Stimulated activated naive CD4-positive, alpha-beta T cell treated with Interleukin-2 at 50 U/mL for 16 hours (primary cell): ENCODE data around the gene RPTOR.

Source experiments
- DNase-seq: peaks from one replicate; lab custom pipeline; 2025; lab: John Stamatoyannopoulos, UW

The RPTOR gene

DNA sequence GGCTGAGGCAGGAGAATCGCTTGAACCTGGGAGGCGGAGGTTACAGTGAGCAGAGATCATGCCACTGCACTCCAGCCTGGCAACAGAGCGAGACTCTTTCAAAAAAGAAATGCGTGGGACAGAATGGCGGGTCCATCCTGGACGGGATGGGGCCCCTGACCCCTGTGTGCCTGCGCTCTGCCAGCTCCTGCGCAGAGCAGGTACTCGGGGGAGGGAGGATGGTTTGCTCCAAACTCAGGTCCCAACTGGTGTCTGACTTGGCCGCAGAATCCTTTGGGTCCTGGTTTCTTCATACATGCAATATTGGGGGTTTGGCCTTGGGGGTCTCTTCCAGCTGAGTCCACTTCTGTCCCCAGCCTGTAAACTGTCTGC is 457.4 kb downstream of the RPTOR start:
- DNase-seq, result no peak

DNA sequence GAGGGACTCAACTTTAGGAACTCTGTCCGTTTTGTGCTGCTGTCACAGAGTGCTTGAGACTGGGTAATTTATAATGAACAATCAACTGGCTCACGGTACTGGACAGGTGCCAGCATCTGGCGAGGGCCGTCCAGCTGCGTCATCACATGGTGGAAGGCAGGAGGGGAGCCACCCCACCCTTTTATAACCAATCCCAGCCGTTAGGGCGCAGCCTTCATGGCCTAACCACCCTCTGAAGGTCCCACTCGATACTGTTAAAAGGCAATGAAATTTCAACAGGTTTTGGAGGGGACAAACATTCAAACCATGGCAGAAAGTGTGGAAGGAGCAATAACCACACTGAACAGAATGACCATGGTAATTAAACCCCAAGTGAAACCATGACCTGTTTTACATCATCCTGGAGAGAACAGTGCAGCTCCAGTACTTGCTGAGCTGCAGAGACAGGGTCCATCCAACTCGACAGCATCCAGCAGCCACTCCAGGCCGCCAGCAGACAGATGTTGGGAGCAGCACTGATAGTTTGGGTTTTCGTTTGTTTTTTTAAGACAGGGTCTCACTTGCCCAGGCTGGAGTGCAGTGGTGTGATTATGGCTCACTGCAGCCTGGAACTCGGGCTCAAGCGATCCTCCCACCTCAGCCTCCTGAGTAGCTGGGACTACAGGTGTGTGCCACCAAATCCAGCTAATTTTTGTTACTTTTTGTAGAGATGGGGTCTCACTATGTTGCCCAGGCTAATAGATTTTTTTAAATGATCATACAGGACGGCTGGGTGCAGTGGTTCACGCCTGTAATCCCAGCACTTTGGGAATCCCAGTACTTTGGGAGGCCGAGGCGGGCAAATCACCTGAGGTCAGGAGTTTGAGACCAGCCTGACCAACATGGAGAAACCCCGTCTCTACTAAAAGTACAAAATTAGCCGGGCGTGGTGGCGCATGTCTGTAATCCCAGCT is 458.0 kb downstream of the RPTOR start:
- no peak for DNase-seq

DNA sequence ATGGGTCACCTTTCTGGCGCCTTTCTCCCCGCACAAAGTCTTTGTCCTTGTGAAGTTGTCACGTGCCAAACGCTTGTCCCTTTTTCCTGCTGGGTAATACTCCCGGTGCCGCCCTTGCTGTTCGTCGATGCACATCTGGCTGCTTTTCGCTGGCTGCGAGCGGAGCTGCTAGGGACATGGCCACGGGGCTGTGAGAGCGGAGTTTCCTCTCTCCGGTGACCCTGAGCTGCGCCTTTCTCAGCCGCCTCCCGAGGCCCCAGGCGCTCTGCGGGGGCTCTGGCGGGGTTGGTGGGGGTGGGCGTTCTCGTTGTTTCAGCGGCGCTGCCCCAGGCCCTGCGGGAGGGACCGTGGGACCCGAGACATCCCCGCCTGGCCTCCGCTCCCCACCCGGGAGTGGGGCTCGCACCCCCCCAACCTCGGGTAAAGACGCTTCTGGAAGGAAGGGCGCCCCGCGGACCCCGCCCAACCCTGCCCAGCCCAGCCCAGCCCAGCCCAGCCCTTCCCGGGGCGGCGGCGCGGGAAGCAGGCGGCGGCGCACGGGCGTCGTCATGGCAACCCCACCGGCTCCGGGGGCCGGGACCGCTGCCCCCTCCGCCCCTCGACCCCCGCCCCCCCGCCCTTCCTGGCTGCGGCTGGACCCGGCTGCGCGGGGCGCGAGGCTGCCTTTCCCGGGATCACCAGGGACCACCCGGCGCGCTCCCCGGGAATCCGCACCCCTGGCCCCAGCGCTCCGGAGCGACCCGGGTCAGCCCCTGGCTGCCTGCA is 459.3 kb downstream of the RPTOR start:
- no peak for DNase-seq

DNA sequence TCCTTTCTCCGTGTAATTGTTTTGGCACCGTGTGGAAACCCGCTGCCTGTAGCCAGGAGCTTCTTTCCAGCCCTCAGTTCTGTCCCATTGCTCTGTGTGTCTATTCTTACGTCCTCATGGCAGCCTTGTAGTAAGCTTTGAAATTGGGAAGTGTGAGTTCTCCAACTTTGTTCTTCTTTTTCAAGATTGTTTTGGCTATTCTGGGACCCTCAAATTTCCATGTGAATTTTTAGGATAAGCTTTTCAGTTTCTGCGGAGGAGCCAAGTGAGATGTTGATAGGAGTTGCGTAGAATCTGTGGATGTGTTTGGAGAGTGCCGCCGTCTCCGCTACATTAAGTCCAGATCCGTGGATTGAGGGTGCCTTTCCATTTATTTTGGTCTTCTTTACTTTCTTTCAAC is 462.3 kb downstream of the RPTOR start:
- DNase-seq, result no peak

DNA sequence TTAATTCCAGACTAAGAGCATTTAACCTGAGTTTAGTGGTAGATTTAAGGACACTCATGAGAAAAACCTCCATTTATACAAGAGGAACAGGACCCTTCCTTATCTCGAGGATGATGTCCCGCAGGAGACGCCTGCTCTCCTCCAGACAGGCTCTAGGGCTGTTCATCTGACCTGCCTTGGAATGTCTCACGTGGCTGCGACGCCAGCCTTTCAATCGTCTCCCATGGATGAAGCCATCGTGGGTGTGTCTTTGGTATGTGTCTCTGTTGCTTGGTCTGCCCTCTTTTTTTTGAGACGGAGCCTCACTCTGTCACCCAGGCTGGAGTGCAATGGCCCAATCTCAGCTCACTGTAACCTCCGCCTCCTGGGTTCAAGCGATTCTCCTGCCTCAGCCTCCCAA is 463.5 kb downstream of the RPTOR start:
- DNase-seq, result no peak

DNA sequence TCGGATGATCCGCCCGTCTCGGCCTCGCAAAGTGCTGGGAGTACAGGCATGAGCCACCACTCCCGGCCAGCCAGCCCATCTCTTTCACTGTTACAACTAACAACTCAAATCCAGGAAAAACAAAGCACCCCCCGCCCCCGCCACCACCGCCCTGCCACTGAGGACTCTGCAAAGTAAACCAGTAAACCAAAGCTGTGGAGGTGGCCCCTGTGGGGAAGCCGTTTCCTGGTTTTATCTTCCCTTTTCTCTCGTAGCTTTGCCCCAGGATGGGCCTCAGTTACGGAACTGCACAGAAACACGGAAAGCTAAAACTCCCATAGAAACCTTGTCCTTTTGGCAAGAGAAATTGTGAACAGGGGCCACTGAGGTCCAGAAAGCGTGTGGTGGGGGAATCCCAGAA is 464.5 kb downstream of the RPTOR start:
- DNase-seq, result no peak

DNA sequence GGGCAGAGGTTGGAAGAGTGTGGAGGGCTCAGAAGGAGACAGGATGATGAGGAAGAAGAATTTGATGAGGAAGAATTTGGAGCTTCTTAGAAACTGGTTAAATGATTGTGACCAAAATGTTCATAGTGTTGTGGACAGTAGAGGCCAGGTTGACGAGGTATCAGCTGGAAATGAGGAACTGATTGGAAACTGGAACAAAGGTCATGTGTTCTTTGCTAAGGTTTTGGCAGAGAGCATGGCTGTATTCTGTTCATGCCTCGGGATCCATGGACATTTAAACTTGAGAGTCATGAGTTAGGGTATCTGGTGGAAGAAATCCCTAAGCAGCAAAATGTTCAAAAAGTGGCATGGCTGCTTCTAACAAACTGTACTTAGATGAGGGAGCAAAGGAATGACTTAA is 466.3 kb downstream of the RPTOR start:
- DNase-seq, result no peak

DNA sequence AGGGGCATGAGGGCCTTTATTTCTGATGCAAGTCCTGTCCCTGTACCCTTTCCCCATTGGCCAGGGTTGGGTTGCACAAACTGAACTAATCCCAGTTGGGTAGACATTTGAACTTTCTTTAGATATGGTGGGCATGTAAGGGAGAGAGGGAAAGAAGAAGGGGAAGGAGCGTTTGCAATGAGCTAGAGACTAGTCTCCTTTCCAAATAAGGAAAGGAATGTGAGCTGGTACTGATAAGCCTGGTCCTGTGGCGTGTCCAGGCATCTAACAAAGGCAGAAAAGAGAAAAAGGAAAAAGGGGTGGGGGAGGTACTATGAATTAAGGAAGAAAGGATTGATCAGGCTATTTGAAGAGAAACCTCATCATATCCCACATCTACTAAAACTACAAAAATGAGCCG is 467.3 kb downstream of the RPTOR start:
- DNase-seq, result no peak

DNA sequence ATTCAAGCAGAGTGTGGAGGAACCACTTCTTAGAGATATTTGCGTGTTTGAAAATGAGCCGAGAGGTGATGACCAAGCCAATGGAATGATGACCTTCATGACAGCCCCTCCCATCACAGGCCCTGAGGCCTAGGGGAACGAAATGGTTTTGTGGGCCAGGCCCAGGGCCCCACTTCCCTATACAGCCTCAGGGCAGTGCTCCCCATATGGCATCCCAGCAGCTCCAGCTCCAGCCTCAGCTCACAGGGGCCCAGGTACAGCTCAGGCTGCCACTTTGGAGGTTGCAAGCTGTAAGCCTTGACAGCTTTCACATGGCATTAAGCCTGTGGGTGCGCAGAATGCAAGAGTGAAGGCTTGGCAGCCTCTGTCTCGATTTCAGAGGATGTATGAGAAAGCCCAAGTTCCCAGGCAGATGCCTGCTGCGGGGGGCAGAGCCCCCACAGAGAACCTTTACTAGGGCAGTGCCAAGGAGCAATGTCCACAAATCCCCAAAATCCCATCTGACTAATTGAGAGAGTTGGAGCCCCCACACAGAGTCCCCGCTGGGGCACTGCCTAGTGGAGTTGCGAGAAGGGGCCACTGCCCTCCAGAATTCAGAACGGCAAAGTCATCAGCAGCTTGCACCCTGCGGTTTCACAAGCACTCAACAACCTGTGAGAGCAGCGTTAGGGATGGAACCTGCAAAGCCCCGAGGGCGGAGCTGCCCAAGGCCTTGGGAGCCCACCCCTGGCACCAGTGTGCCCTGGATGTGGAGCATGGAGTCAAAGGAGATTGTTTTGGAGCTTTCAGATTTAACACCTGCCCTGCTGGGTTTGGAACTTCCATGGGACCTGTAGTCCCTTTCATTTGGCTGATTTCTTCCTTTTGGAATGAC is 468.2 kb downstream of the RPTOR start:
- DNase-seq, result no peak

DNA sequence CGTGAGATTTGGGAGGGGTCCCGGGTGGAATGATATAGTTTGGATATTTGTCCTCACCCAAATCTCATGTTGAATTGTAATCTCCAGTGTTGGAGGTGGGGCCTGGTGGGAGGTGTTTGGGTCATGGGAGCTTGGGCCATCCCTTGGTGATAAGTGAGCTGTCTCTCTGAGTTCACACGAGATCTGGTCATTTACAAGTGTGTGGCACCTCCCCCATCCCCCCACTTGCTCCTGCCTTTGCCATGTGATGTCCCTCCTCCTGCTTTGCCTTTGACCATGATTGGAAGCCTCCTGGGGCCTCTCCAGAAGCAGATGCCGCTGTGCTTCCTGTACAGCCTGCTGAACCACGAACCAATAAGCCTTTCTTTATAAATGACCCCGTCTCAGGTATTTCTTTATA is 469.0 kb downstream of the RPTOR start:
- no peak for DNase-seq

DNA sequence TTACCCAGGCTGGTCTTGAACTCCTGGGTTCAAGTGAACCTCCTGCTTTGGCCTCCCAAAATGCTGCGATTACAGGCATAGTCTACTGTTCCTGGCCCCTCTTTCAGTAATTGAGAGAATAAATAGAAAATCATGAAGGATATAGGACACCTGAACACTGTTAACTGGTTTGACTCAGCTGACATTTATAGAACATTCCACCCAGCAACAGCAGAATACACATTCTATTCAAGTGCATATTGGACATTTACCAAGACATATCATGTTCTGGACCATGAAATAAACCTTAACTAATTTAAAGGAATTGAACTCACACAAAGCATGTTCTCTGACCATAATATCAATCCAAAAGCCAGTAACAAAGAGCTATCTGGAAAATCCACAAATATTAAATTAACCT is 470.5 kb downstream of the RPTOR start:
- DNase-seq, result no peak
